ENCODE data around the gene MMP28. TPM values are rescaled to one million over a fixed set of nuclear protein-coding genes. Genes with fewer than 3 reads are reported as not detected.

MMP28 gene
- total RNA-seq, 2 experiments from 2014 or later = not detected

DNA sequence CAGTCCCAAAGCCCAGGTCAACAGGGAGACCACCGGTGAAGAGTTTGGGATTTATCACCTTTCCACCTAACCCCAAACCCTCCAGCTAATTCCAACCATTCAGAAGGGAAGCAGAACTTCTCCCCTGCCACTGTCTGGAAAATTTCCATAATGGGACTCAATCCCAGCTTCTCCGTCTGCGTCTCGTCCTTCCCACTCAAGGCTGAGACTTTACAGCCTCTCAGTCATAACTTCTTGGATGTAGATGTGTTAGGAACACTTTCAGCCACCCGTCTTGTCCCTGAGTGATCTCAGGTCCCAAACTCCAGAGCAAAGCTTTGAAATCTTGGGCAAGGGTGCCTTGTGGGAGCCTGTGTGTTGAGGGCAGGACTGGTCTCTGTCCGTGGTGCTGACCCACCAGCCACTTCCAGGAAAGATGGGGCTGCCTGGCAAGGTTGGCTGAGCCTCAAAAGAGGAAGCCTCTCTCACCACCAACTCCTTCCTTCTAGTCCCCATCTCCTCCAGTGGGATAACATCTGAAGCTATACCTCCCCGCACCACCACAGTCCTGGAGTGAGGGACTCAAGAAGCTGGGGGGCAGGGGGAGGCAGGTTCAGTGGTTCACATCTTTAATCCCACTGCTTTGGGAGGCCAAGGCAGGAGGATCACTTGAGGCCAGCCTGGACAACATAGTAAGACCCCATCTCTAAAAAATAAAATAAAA, 51.7 kb downstream of the MMP28 start:
- H3K4me3 ChIP-seq (ENCODE audit: low read depth, low read length, poor library complexity, severe bottlenecking) = no peak overlapping the region
- ChIA-PET CTCF (ENCODE audit: unreplicated experiment) (no interaction called here), POLR2A (no interaction called here)
- no peaks in the 10 kb centered on the region for H3K9me3 ChIP-seq (ENCODE audit: low read length)
- no peaks in the 10 kb centered on the region for H3K4me1 ChIP-seq (ENCODE audit: insufficient read depth, low read length, poor library complexity, severe bottlenecking)
- no peaks in the 10 kb centered on the region for H3K9me2 ChIP-seq (ENCODE audit: insufficient read depth, low read length)
- H3K79me2 ChIP-seq (ENCODE audit: insufficient read depth, low read depth, low read length) = no peaks in the 10 kb centered on the region
- no peak for TF ChIP-seq EZH2phosphoT487 (IDR thresholded peaks at IDR 0.05; ENCODE audit: borderline replicate concordance, low read depth, low read length)
- TF ChIP-seq, protein P1, sequence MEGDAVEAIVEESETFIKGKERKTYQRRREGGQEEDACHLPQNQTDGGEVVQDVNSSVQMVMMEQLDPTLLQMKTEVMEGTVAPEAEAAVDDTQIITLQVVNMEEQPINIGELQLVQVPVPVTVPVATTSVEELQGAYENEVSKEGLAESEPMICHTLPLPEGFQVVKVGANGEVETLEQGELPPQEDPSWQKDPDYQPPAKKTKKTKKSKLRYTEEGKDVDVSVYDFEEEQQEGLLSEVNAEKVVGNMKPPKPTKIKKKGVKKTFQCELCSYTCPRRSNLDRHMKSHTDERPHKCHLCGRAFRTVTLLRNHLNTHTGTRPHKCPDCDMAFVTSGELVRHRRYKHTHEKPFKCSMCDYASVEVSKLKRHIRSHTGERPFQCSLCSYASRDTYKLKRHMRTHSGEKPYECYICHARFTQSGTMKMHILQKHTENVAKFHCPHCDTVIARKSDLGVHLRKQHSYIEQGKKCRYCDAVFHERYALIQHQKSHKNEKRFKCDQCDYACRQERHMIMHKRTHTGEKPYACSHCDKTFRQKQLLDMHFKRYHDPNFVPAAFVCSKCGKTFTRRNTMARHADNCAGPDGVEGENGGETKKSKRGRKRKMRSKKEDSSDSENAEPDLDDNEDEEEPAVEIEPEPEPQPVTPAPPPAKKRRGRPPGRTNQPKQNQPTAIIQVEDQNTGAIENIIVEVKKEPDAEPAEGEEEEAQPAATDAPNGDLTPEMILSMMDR (conservative IDR thresholded peaks at IDR 0.05; ENCODE audit: low read length) = no peak
- no peak overlapping the region for H2AFZ ChIP-seq (ENCODE audit: low read length)
- no TSS peak for BruUV-seq (replicated peaks)
- no peak overlapping the region for H3K4me2 ChIP-seq (ENCODE audit: low read length)
- H4K20me1 ChIP-seq (ENCODE audit: insufficient read depth, low read length) = no peaks in the 10 kb centered on the region
- no peaks in the 10 kb centered on the region for H3K36me3 ChIP-seq (ENCODE audit: insufficient read depth, low read length)
- DNase-seq (ENCODE audit: low spot score) = peak; percentile 25
- no peak overlapping the region for H3K27ac ChIP-seq (ENCODE audit: low read depth, low read length, poor library complexity, severe bottlenecking)
- intact Hi-C loops (cut with micrococcal nuclease; ENCODE audit: unreplicated experiment) = no loop called here

- DNase-seq (ENCODE audit: low spot score) = no peak
- Histone ChIP-seq H3K27ac (ENCODE audit: low read depth, low read length, poor library complexity, severe bottlenecking) (no peak overlapping the region), H3K4me2 (ENCODE audit: low read length) (no peak overlapping the region), H3K79me2 (ENCODE audit: insufficient read depth, low read depth, low read length) (no peaks in the 10 kb centered on the region), H3K9me3 (ENCODE audit: low read length) (no peaks in the 10 kb centered on the region), H3K9me2 (ENCODE audit: insufficient read depth, low read length) (no peaks in the 10 kb centered on the region), H3K4me3 (ENCODE audit: low read depth, low read length, poor library complexity, severe bottlenecking) (no peak overlapping the region), H2AFZ (ENCODE audit: low read length) (no peak overlapping the region), H3K4me1 (ENCODE audit: insufficient read depth, low read length, poor library complexity, severe bottlenecking) (no peaks in the 10 kb centered on the region), H4K20me1 (ENCODE audit: insufficient read depth, low read length) (no peaks in the 10 kb centered on the region), H3K36me3 (ENCODE audit: insufficient read depth, low read length) (no peaks in the 10 kb centered on the region)
- intact Hi-C loops (cut with micrococcal nuclease; ENCODE audit: unreplicated experiment) = no loop called here
- ChIA-PET POLR2A (no interaction called here), CTCF (ENCODE audit: unreplicated experiment) (no interaction called here)
- BruUV-seq (replicated peaks) = no TSS peak
- no peak for TF ChIP-seq EZH2phosphoT487 (IDR thresholded peaks at IDR 0.05; ENCODE audit: borderline replicate concordance, low read depth, low read length)
- TF ChIP-seq, protein P1 (conservative IDR thresholded peaks at IDR 0.05; ENCODE audit: low read length) = no peak
Observed at GRCh38 chr17:35742896-35743477, 52.5 kb downstream of the MMP28 start.

DNA sequence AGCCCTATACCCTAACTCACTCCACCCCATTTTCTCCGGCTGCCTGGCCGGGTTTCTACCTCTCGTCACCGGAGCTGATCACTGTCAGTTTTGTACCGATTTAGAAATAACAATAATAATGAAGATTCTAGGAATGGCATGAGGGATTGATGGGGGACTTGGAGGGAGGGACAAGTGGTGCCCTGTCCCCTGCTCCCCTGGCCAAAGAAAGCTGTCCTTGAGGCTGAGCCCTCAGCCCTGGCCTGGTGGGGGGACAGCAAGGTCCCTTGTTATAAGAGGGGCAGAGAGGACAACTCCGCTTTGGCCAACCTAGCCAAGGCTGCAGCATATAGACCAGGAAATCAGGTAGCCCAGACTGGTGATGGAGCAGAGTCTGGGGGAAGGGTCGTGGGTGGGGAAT, 52.9 kb downstream of the MMP28 start:
- BruUV-seq (replicated peaks) = no TSS peak
- Histone ChIP-seq H3K9me2 (ENCODE audit: insufficient read depth, low read length) (no peaks in the 10 kb centered on the region), H3K9me3 (ENCODE audit: low read length) (no peaks in the 10 kb centered on the region), H3K27ac (ENCODE audit: low read depth, low read length, poor library complexity, severe bottlenecking) (no peak overlapping the region), H4K20me1 (ENCODE audit: insufficient read depth, low read length) (no peaks in the 10 kb centered on the region), H3K4me2 (ENCODE audit: low read length) (no peak overlapping the region), H2AFZ (ENCODE audit: low read length) (no peak overlapping the region), H3K79me2 (ENCODE audit: insufficient read depth, low read depth, low read length) (no peaks in the 10 kb centered on the region), H3K36me3 (ENCODE audit: insufficient read depth, low read length) (no peaks in the 10 kb centered on the region), H3K4me1 (ENCODE audit: insufficient read depth, low read length, poor library complexity, severe bottlenecking) (no peaks in the 10 kb centered on the region), H3K4me3 (ENCODE audit: low read depth, low read length, poor library complexity, severe bottlenecking) (no peak overlapping the region)
- TF ChIP-seq, protein P1 (conservative IDR thresholded peaks at IDR 0.05; ENCODE audit: low read length) = no peak
- no peak for TF ChIP-seq EZH2phosphoT487 (IDR thresholded peaks at IDR 0.05; ENCODE audit: borderline replicate concordance, low read depth, low read length)
- intact Hi-C loops (cut with micrococcal nuclease; ENCODE audit: unreplicated experiment) = no loop called here
- no peak for DNase-seq (ENCODE audit: low spot score)
- ChIA-PET CTCF (ENCODE audit: unreplicated experiment) (no interaction called here), POLR2A (no interaction called here)
